GM21381 (cell line): ENCODE measurements around the gene HDAC1.

Experiments used
- ATAC-seq: cut with Tn5 transposase; IDR thresholded peaks from one replicate; pipeline ENCODE4 v1.9.1; 2021; ENCODE audit warnings: mild to moderate bottlenecking, moderate library complexity; ENCODE audit not compliant: unreplicated experiment

The HDAC1 gene

DNA sequence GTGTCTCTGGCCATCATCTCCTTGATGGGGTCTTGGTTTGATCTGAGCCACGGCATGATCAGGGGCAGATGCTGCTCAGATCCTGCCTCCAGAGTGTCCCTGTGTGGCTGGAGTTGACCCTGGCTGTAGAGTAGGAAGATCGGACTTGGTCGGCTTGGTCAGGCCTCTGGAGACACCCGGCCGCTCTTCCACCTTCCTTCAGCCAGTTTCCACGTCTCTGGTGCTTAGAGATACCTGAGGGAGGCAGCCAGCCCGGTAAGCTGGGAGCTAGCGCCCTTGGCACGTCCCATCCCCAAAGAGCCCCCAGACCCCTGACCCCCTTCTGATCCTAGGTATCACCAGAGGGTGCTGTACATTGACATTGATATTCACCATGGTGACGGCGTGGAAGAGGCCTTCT lies 35.3 kb downstream of the HDAC1 start:
- ATAC-seq = no peak

DNA sequence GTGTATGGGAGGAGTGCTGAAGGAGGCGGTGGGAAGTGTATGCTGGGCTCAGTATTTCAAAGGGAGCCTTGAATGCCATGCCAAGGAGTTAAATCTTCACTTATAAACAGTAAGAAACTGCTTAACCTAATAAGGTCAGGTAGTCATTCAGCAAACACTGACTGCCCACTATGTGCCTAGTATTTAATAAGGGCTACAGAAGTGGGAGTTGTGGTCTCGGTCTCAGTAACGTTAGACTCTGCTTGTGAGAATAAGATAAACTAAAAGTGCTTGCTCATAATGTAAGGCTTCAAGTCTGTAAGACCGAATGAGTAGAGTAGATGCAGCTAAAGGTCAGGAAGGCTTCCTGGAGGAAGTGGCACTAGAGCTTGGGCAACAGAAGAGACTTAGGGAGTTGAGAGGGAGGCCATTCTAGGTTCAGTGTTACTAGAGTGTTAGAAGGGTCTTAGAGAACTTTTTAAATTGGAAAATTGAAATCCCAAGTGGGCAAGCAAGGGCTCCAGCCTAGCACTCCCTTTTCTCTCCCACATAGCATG lies 38.1 kb downstream of the HDAC1 start:
- ATAC-seq = no peak

DNA sequence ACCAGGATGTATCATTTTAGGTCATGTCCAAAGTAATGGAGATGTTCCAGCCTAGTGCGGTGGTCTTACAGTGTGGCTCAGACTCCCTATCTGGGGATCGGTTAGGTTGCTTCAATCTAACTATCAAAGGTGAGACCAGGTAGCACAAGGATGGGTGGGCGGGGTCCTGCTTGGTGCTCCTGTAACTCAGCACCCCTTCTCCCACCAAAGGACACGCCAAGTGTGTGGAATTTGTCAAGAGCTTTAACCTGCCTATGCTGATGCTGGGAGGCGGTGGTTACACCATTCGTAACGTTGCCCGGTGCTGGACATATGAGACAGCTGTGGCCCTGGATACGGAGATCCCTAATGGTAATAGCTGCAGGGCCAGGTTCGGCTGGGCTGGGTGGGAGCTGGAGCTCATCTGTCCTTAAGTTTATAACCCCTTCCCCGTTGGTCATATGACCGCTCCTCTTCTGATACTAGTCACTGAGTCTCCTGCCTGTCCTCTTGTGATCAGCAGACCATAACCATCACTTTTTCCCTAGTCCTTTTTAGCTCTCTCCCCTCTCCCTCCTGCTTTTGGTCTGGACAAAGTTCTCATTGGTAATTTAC lies 38.8 kb downstream of the HDAC1 start:
- ATAC-seq = no peak

DNA sequence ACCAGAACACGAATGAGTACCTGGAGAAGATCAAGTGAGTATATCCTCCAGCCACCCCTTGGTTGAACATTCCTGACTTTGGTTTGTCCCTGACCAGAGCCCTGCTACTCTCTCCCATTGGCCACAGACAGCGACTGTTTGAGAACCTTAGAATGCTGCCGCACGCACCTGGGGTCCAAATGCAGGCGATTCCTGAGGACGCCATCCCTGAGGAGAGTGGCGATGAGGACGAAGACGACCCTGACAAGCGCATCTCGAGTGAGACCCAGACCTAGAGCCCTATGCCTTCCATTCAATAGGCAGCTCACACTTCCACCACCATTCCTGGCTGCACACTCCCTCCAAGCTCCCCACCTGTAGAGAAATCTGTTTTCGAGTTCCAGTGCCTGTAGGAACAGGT lies 39.7 kb downstream of the HDAC1 start:
- ATAC-seq = no peak

DNA sequence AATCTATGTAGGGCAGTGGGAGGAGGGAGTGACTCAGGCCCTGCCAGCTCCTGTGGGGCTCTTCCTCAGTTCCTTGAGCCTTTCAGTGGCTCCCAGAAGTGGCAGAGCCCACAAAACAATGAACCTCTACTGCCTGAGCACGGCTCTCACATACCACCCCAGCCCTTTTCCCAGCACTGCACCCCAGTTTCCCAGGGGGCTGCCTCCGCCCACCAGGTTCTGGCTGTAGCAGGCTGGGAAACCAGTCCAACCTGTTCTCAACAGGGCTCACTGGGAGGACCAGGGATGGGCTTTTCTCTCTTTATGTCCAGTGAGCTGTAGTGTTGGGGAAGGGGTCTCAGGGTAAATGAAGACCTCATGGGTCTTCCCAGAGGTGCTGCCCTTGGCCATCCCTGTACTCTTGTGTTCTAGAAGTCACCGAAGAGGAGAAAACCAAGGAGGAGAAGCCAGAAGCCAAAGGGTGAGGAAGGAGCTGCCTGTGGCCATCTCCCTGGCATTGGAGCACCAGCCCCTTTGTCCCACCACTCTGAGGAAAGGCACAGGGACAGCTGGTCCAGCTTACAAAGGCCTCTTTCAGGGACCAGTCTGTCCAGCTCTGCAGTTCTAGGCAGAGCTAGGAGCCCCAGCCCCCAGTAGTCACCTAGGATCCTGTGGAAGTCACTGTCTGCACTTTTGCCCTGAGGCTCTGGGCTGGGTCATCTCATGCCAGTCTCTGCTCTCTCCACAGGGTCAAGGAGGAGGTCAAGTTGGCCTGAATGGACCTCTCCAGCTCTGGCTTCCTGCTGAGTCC lies 40.6 kb downstream of the HDAC1 start:
- no peak for ATAC-seq

DNA sequence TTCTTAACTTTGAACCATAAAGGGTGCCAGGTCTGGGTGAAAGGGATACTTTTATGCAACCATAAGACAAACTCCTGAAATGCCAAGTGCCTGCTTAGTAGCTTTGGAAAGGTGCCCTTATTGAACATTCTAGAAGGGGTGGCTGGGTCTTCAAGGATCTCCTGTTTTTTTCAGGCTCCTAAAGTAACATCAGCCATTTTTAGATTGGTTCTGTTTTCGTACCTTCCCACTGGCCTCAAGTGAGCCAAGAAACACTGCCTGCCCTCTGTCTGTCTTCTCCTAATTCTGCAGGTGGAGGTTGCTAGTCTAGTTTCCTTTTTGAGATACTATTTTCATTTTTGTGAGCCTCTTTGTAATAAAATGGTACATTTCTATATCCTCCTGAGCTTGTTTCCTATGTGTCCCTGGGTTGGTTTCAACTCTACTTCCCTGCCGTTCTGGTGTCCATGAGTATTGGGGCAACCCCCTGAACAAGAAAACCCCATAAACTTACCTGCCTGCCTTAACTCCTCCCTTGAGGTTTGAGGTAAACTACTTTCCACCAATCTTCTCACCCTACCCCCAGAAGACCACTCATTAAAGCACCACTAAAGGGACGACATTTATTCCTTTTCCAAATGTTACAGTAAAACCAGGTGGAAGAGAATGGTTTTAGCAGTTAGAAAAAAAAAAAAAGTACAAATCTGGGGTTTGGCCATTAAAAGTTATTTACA lies 41.5 kb downstream of the HDAC1 start:
- no peak for ATAC-seq

DNA sequence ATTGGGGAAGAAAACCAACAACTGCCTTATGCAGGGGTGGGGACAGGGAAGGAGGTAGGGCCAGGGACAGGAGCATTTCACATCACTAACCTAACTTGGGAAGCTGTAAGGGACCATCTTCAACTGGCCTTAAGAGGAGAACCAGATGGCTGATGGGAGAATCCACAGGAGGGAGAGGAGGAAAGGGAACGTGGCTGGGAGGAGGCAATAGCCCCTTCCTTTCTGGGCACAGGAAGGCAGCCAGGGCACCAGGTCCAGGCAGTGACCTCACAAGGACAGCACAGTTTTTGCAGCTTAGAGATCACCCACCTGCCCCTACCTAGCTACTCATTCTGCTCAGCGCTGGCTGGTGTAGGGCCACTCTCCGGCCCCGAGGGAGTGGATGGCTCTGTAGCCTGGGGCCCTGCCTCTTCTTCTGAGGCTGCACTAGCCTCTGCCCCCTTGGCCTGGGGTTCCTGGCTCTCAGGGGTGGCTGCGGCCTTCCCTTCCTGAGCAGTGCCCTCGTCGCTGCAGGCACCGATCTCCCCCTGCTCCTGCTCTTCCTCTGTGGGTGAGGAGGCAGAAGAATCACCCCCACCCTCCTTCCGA lies 42.5 kb downstream of the HDAC1 start:
- no peak for ATAC-seq

DNA sequence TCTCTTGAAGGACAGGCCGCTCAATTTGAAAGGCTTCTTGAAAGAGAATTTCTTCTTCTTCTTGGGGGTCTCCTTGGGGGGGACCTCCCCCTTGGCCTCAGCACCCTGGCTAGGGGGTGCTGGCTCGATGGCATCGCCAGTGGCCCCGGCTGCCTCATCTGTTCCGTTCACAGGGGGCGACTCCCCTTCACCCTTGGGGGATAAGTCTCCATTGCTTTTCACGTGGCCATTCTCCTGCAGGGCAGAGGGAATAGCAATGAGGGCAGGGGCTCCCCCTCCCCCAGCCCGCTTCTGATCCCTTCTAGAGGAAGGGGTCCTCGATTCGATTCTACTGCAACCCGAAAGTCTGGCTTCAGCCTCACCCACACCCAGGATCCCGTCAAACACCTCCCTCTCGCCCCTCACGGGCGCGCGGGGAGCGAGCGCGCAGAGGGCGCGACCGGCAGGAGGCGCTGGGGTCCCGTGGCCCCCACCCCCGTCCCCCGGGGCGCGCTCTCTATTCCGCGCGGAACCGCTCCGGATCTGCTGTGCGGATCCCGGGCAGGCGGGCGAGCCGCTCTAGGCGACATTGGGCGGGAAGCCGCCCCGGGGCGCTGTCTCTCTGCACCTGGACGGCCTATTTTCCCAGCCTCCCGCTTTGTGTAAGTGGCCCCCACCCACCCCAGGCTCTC lies 43.1 kb downstream of the HDAC1 start:
- peak; percentile 9 for ATAC-seq

DNA sequence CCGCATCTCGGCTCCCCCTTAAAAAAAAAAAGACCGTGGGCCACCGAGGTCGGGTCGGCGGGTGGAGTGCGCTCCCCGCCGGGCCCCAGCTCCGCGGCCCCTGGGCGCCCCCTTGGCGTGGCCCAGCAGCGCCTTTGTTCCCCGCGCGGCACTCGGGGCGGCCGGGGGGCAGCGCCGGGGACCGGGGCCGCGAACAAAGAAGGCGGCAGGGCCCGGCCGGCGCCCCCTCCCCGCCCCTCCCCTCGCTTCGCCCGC lies 43.6 kb downstream of the HDAC1 start:
- no peak for ATAC-seq

DNA sequence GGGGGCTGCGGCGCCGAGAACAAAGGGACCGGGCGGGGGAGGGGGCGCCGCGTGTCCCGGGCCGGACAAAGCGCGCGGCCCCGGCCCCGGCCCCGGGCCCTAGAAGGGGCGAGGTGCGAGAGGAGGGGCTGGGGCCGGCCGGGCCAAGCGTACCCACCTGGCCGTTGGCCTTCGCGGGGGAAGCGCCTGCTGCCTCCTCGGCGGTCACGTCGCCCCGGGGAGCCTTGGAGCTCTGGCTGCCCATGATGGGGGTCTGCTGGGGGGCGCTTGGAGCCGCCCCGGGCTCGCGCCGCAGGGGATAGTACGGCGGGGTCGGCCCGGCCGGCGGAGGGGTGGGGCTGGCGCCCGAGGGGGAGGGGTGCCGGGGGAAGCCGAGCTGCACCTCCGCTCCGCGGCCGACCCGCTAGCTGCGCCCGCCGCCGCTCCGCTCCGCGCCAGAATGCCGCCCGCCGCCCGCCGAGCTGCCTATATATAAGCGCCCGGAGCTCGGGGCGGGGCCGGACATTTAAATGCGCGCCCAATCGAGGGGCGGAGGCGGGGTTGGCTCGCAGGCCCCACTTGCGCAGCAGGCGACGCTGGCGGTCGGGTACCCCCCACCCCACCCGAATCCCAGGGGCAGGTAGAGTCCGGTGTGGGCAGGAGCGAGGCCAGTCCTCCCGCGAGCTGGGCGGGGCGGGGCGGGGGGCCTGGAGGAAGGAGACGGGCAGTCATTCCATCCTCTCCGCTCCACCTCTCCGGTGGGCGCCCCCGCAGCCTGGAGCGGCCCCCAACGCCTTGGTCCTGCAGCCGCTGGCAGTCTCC lies 44.1 kb downstream of the HDAC1 start, which contains the start of gene MARCKSL1:
MARCKSL1 (minus strand) TSS at position 444 of the 801 bp plus-strand sequence; CDS start at position 244, 200 bp downstream.
- peak; percentile 47 for ATAC-seq

DNA sequence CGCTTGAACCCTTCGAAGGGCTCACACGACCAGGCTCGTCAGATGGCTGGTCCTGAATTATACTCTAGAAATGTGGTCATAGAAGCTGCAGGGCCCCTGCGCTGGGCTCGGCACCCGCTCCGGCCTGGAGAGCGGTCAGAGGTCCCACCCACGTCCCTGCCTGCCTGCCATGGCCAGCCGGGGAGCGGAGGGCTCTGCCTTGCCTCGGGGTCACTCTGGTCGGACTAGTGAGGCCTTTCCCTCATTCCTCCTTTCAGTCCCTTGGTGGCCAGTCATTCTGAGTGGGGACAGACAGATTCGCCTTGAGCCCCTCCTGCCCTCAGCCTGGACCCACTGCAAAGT lies 44.7 kb downstream of the HDAC1 start:
- ATAC-seq = no peak

DNA sequence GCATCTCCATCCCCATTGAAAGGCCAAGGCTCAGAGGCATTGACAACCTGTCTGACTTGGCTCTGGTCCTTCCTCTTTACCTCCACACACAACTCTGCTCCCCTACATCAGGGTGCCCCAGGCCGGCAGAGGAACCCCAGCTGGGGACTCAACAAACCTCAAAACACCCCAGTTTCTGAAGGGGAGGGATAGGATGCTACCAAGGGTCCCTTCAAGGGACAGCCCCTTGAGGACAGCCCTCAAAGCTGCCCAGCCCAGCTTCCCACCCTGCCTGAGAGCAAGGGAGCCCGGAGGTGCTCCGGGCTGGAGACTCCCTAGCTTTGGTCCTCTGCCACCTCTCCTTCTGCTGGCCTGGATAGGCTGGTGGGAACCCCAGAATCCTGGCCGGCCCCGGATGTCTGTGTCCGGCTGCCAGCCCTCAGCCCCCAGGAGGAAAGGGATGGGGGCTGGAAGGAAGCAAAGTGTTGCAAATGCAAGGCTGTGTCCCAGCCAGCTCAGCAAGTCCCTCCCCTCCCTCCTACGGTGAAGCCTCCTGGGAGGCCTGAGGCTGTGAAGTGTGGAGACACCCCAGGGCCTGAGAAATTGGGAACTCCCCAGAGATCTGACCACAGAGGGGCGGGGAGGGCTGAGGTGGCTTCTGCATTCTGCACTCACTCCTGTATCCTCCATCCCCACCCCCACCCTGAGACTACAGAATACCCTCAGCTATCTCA lies 45.2 kb downstream of the HDAC1 start:
- ATAC-seq = no peak

DNA sequence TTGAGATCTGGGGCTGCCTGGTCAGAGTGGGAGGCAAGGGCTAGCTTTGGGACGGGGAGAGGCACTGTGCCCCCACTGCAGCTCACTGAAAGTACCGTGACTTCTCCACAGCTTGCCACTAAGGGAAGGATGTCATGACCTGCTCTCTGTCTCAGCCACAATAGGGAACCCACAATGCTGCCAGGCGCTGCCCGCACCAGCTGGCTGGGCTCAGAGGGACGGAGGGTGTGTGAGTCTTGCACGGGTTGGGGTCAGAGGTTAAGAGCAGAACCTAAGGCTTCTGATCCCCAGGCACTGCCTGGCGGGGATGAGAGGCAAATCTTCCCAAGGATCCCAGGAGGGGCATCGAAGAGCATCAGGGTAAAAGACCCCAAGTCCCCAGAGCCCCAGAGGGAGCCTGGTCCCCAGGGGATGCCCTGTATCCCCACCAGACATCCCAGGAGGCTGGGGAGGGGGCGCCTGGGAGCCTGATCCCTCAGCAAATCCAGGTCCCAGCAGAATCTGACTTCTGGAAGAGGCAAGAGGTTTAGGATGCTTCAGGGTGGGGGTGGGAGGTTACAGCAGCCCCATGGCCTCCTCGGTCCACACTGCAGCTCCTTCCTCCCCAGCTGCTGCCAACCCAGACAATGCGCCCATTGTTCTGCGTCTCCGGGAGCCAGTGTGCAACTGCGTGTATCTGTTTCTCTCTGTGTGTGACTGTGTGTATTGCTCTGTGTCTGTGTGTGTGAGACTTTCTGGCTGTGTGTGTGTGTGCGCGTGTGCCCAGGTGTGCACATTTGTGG lies 46.2 kb downstream of the HDAC1 start:
- ATAC-seq = peak; percentile 31

DNA sequence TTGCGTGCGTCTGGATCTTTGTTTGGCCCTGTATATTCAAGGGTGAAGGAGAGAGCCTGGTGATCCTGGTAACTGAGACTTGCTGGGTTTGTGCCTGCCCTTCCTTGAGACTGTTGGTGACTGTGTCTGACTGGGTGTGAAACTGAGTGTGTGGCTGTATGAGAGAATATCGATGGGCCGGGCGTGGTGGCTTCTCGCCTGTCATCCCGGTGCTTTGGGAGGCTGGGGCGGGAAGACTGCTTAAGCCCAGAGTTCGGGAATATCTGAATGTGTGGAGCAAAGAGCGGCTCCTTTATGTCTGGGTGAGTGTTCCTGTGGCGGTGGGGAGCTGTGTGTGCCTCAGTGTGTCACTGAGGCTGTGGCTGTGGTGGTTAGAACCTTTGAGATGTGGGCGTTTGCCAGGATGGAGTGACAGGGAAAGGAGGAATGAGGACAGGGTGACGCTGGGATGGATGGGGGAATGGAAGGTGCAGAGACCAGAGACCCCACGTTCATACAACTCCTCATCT lies 46.8 kb downstream of the HDAC1 start:
- ATAC-seq = no peak

DNA sequence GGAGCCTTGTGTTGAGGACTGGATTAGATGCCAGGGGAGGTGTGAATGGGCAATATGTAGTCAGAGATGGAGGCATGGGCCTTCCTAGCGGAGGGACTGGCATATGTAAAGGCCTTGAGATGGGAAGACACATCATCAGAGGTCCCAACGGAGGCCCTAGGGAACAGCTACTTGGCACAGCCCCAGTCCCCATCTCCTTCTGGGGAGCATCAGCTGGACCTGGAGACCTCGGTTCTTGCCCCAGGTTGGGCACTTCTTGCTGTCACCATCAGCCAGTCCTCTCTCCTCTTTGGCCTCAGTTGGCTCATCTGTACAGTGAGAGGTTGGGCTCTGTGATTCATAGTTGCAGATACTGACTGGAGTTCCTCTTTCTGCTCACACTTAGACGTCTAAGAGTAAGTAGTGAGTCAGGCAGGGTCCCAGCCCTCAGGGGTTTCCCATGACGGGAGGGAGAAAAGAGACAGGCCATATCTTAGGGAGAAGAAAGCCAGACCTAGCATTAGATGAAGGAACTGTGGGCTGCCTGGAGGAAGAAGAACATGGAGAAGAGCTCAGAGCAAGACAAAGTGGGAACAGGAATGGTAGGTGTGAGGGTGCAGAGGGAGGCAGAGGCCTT lies 47.6 kb downstream of the HDAC1 start:
- no peak for ATAC-seq

DNA sequence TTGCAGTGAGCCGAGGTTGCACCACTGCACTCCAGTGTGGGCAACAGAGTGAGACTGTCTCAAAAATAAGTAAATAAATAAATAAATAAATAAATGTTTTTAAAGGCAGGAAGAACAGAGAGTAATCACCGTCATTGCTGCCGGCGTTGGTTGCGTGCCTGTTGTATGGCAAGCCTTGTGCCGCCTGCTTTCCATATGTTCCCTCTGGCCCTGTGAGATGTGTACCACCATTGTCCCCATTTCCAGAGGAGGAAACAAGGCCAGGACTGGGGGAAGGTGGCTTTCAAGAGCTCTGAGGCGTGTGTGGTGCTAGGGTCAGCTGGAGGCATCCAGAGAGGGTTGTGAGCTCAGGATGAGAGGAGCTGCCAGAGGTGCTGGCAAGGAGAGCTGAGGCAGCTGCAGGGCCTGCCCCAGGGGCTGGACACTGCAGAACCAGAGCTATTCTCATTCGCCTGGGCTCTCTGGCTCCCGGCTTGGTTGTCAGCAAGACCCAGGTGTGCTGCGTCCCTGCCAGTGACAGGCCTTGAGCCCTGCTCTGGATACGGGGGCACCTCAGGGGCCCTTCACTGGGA lies 49.4 kb downstream of the HDAC1 start:
- no peak for ATAC-seq

DNA sequence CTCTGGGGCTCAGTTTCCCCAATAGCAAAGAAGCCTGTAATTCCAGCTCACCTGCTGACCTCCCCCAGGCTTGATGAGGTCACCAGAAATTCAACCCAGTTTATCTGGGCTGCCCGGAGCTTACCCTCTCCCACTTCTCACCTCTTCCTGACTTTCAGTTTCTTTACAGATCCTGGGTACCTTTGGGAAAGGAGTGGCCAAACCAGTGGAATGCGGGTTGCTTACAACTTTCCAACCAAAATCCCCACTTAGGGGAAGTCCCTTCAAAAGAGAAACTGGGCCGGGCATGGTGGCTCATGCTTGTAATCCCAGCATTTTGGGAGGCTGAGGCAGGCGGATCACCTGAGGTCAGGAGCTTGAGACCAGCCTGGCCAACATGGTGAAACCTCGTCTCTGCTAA lies 50.1 kb downstream of the HDAC1 start:
- ATAC-seq = no peak

DNA sequence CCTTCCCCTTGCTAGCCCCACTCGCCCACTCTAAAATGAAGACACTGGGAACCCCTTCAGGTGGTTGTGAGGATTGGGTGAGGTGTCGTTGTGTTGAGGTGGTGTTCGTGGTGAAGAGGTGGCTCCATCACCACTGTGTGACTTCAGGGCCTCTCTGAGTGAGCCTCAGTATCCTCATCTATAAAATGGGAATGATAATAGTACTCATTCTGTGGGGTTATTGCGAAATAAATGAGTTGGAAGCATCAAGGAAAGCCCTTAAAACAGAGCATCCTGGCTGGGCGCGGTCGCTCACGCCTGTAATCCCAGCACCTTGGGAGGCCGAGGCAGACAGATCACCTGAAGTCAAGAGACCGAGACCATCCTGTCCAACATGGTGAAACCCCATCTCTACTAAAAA lies 50.8 kb downstream of the HDAC1 start:
- ATAC-seq = no peak
